Activated CD8-positive, alpha-beta memory T cell treated with anti-CD3 and anti-CD28 coated beads, Interleukin-2, amount 10 ng/mL, durations not matched to agents 7 days and 5 days (primary cell): ENCODE data around the gene NTSR1. TPM values are rescaled to one million over a fixed set of nuclear protein-coding genes. Genes with fewer than 3 reads are reported as not detected.

Experiments
- ATAC-seq: fragments of 150-1000 bp; cut with Tn5 transposase; one replicate; pipeline ENCODE4 v1.10.0; 2021; ENCODE audit warnings: moderate library complexity
- CTCF ChIA-PET: fragments of 350-600 bp; sonication (Branson Sonifier 250); formaldehyde crosslinking; loops from one replicate; lab custom pipeline; 2021; ENCODE audit warnings: antibody characterized with exemption; lab: Charles Lee
- DNase-seq: peaks from one replicate; pipeline ENCODE4 v3.0.0-alpha.2; 2020
- H3K27ac Mint-ChIP-seq: one replicate; pipeline ENCODE4 v1.8.0; 2021; ENCODE audit warnings: mild to moderate bottlenecking, mixed read lengths
- H3K27me3 Mint-ChIP-seq: one replicate; pipeline ENCODE4 v1.8.0; 2021; ENCODE audit warnings: mixed read lengths
- H3K36me3 Mint-ChIP-seq: one replicate; pipeline ENCODE4 v1.8.0; 2021; ENCODE audit warnings: mild to moderate bottlenecking, mixed read lengths
- H3K4me1 Mint-ChIP-seq: one replicate; pipeline ENCODE4 v1.8.0; 2021; ENCODE audit warnings: mixed read lengths
- H3K4me3 Mint-ChIP-seq: one replicate; pipeline ENCODE4 v1.8.0; 2021; ENCODE audit warnings: mild to moderate bottlenecking, moderate library complexity, mixed read lengths
- H3K9me3 Mint-ChIP-seq: one replicate; pipeline ENCODE4 v1.8.0; 2022; ENCODE audit warnings: low read depth, mixed read lengths
- total RNA-seq, 2 experiments: library from RNA; stranded (reverse); gene quantifications; one replicate each; pipeline ENCODE4 v1.2.3, GENCODE V29; 2021

The NTSR1 gene
- total RNA-seq, 2 experiments from 2014 or later, result not detected

DNA sequence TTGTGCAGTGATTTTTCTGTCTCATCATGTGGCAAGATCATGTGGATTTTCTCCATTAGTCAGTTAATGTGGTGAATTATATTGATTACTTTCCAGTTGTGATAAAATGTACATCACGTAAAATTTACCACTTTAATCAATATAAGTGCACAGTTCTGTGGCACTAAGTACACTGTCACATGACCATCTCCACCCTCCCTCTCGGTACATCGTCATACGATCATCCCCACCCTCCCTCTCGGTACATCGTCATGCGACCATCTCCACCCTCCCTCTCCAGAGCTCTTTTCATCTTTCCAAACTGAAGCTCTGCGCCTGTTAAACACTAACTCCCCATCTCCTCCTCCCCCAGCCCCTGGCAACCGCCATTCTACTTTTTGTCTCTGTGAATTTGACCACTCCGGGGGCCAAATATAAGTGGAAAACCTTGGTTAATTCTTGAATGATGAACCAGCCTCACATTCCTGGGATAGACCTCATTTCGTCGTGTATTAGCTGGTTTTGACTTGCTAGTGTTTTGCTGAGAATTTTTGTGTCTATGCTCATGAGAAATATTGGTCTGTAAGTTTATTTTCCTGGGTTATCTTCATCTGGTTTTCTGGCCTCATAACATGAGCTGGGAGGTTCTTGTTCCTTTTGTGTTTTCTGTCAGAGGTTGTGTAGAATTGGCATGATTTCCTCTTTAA, 10.8 kb downstream of the NTSR1 start:
- Mint-ChIP-seq H3K27ac (no peak overlapping the region), H3K4me1 (peaks cover 24% of the 10 kb centered on the region), H3K36me3 (peaks cover 10% of the 10 kb centered on the region), H3K27me3 (peaks cover 64% of the 10 kb centered on the region), H3K4me3 (no peak overlapping the region), H3K9me3 (peaks cover 12% of the 10 kb centered on the region)
- ATAC-seq, result no peak
- DNase-seq, result no peak
- CTCF ChIA-PET, result interaction anchor here (1.2 kb wide), 1 partner anchor 9 kb away, joined by 3 read pairs; no protein-coding TSS in a partner anchor

DNA sequence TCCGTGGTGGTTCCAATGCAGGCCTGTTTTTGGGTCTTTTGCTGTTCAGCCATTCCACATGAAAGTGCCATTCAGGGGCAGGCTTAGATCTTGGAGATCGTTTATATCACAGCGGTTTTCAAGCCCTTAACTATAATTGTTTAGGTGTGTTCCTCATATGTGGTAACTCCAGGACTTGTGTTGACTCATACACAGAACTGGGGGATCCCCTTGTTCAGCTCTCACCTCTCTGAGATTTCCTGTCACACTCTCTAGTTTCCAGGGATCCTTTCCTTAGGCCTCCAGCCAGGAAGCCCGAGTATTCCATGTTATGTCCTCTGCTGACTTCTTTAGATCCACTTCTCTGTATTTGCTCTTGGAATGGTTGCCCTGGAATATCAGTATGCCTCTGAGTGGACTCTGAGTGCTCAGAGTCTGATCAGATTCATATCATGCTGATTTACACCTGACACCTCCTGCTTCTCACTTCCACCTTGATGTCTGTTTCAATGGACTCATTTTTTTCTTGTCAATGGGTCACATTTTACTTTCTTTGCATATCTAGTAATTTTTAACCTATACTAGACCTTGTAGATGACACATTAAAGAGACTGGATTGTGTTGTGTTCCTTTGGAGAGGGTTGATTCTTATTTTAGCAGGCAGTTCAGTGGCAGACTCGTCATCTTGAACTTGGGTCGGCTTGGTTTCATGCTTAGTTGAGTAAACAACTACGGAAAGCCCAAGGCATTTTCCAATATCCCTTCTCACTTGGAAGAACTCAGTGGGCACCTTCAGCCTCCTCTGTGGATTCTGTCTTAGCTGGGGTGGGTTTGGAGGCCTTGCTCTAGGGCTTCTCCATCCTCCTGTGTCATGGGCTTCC, 13.1 kb downstream of the NTSR1 start:
- Mint-ChIP-seq H3K9me3 (peaks cover 12% of the 10 kb centered on the region), H3K4me3 (no peak overlapping the region), H3K4me1 (peaks cover 12% of the 10 kb centered on the region), H3K27ac (no peak overlapping the region), H3K27me3 (peaks cover 70% of the 10 kb centered on the region), H3K36me3 (peaks cover 10% of the 10 kb centered on the region)
- CTCF ChIA-PET, result interaction anchor here (1.2 kb wide), 1 partner anchor 40 kb away, joined by 3 read pairs; no protein-coding TSS in a partner anchor
- ATAC-seq, result no peak
- DNase-seq, result no peak

- H3K4me1 Mint-ChIP-seq, result peaks cover 12% of the 10 kb centered on the region
- peaks cover 68% of the 10 kb centered on the region for H3K27me3 Mint-ChIP-seq
- H3K4me3 Mint-ChIP-seq, result no peak overlapping the region
- peaks cover 10% of the 10 kb centered on the region for H3K36me3 Mint-ChIP-seq
- H3K9me3 Mint-ChIP-seq, result peaks cover 12% of the 10 kb centered on the region
- CTCF ChIA-PET, result interaction anchor here (1.2 kb wide), 1 partner anchor 39 kb away, joined by 3 read pairs; no protein-coding TSS in a partner anchor
- H3K27ac Mint-ChIP-seq, result no peak overlapping the region
- DNase-seq (no peak), ATAC-seq (no peak)
Measured at GRCh38 chr20:62722627-62723026, 14.0 kb downstream of the NTSR1 start.

GRCh38 chr20:62723351-62723750, 14.7 kb downstream of the NTSR1 start:
- H3K4me1 Mint-ChIP-seq, result peaks cover 17% of the 10 kb centered on the region
- H3K4me3 Mint-ChIP-seq, result no peak overlapping the region
- H3K9me3 Mint-ChIP-seq, result peaks cover 12% of the 10 kb centered on the region
- ATAC-seq, result no peak
- DNase-seq, result no peak
- H3K27ac Mint-ChIP-seq, result no peak overlapping the region
- peaks cover 65% of the 10 kb centered on the region for H3K27me3 Mint-ChIP-seq
- CTCF ChIA-PET, result interaction anchor here (1.9 kb wide), 1 partner anchor 17 kb away, joined by 4 read pairs; no protein-coding TSS in a partner anchor
- peaks cover 10% of the 10 kb centered on the region for H3K36me3 Mint-ChIP-seq

GRCh38 chr20:62723768-62724450, 15.3 kb downstream of the NTSR1 start:
- H3K36me3 Mint-ChIP-seq, result peaks cover 10% of the 10 kb centered on the region
- CTCF ChIA-PET, result interaction anchor here (1.9 kb wide), 1 partner anchor 17 kb away, joined by 4 read pairs; no protein-coding TSS in a partner anchor
- H3K27ac Mint-ChIP-seq, result no peak overlapping the region
- no peak for ATAC-seq
- no peak overlapping the region for H3K4me3 Mint-ChIP-seq
- H3K4me1 Mint-ChIP-seq, result peaks cover 22% of the 10 kb centered on the region
- peaks cover 67% of the 10 kb centered on the region for H3K27me3 Mint-ChIP-seq
- no peak for DNase-seq
- H3K9me3 Mint-ChIP-seq, result peaks cover 12% of the 10 kb centered on the region

DNA sequence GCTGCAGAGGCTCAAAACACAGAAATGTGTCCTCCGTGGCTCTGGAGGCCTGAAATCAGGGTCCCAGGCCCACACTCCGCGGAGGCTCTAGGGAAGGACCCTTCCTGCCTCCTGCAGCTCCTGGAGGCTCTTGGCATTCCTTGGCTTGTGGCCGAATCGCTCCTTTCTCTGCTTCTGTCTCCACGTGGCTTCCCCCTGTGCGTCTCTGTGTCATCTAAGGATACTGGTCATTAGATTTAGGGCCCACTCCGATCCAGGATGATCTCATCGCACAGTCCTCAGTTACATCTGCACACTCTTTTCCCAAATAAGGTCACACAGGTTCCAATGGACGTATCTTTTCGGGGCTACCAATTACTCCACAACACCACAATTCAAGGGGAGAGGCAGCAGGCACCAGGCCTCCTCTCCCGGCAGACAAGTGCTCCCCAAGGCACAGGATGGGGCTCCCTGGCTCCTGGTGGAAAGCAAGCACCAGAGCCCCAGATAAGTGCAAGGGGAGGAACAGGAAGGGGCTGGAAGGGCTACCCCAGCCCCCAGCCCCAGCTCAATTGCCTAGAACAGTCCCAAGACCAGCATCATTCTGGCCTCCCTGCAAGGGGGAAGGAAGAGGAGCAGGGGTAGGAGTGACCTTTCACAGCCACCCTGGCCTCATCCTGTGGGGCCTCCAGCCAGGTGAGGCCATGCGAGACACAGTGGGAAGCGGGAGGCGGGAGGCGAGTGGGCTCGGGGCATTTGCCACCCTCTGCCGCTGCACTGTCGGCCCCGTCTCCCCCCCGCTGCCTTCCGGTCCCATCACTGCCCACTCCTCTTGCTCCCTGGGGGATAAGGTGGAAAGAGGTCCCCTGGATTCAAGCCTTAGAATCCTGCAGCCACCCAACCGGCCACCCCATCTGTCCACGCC, 16.3 kb downstream of the NTSR1 start:
- ATAC-seq, result no peak
- no peak for DNase-seq
- H3K36me3 Mint-ChIP-seq, result peaks cover 10% of the 10 kb centered on the region
- H3K4me1 Mint-ChIP-seq, result peaks cover 22% of the 10 kb centered on the region
- CTCF ChIA-PET, result interaction anchor here (1.9 kb wide), 1 partner anchor 16 kb away, joined by 4 read pairs; no protein-coding TSS in a partner anchor
- no peak overlapping the region for H3K27ac Mint-ChIP-seq
- H3K9me3 Mint-ChIP-seq, result peaks cover 9% of the 10 kb centered on the region
- peaks cover 64% of the 10 kb centered on the region for H3K27me3 Mint-ChIP-seq
- H3K4me3 Mint-ChIP-seq, result no peak overlapping the region

GRCh38 chr20:62725596-62726268, 17.1 kb downstream of the NTSR1 start:
- Mint-ChIP-seq H3K27ac (no peak overlapping the region), H3K4me3 (no peak overlapping the region), H3K27me3 (peaks cover 66% of the 10 kb centered on the region), H3K36me3 (peaks cover 5% of the 10 kb centered on the region), H3K9me3 (peaks cover 4% of the 10 kb centered on the region), H3K4me1 (peaks cover 22% of the 10 kb centered on the region)
- DNase-seq (no peak), ATAC-seq (no peak)
- CTCF ChIA-PET, result no interaction called here

DNA sequence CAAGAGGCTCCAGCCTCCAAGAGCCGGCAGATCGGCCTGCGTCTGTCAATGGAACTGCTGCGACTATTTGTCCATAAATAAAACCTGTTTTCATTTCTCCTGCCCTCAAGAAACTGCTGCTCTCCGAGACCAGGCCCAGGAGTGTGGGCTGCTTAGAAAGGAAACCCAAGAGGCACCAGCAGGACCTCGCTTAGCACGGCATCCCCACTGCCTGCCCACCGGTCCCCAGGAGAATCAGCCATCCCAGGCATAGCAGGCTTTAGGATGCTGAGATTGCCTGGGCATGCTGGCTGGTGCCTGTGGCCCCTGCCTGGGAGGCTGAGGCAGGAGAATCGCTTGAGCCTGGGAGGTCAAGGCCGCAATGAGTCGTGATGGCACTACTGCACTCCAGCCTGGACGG, 17.6 kb downstream of the NTSR1 start:
- Mint-ChIP-seq H3K36me3 (peaks cover 5% of the 10 kb centered on the region), H3K9me3 (peaks cover 4% of the 10 kb centered on the region), H3K4me3 (no peak overlapping the region), H3K27me3 (peaks cover 67% of the 10 kb centered on the region), H3K4me1 (peaks cover 22% of the 10 kb centered on the region), H3K27ac (no peak overlapping the region)
- ATAC-seq (no peak), DNase-seq (no peak)
- CTCF ChIA-PET, result no interaction called here

- Mint-ChIP-seq H3K27ac (no peak overlapping the region), H3K36me3 (no peaks in the 10 kb centered on the region), H3K9me3 (no peaks in the 10 kb centered on the region), H3K4me1 (peaks cover 17% of the 10 kb centered on the region), H3K27me3 (peaks cover 64% of the 10 kb centered on the region), H3K4me3 (no peak overlapping the region)
- ATAC-seq, result no peak
- CTCF ChIA-PET, result no interaction called here
- no peak for DNase-seq
Measured at GRCh38 chr20:62726716-62727583, 18.3 kb downstream of the NTSR1 start.

DNA sequence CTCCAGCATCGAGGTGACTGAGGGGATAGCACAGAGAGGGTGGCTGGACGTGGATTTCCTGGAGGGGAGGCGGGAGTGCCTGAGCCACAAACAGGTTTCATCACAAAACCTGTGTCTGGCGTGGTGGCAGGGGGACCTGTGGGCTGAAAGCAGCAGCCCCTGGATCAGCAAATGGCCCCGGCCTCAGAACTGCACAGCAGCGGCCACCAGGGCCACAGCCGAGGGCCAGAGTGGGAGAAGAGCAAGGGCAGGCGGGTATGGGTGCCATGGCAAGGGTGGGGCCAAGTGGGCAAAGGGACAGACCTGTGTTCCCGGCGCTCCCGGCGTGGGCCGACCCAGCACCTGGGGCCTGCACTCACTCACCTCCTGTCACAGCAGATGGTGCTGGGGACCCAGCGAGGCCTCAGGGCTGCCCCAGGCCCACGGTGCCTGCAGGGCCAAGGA, 19.0 kb downstream of the NTSR1 start:
- ATAC-seq (no peak), DNase-seq (no peak)
- Mint-ChIP-seq H3K4me3 (no peak overlapping the region), H3K27me3 (peaks cover 64% of the 10 kb centered on the region), H3K4me1 (peaks cover 21% of the 10 kb centered on the region), H3K36me3 (no peaks in the 10 kb centered on the region), H3K27ac (no peak overlapping the region), H3K9me3 (no peaks in the 10 kb centered on the region)
- CTCF ChIA-PET, result no interaction called here

- H3K9me3 Mint-ChIP-seq, result no peaks in the 10 kb centered on the region
- peaks cover 64% of the 10 kb centered on the region for H3K27me3 Mint-ChIP-seq
- peak; percentile 46 for ATAC-seq
- no peak overlapping the region for H3K4me3 Mint-ChIP-seq
- peaks cover 26% of the 10 kb centered on the region for H3K4me1 Mint-ChIP-seq
- H3K27ac Mint-ChIP-seq, result peak overlapping the region; percentile 53
- CTCF ChIA-PET, result no interaction called here
- no peaks in the 10 kb centered on the region for H3K36me3 Mint-ChIP-seq
- no peak for DNase-seq
Measured at GRCh38 chr20:62728028-62728780, 19.6 kb downstream of the NTSR1 start.
